ENCODE data around the gene DCLK2.
"Not testable (repeated sequence)": the region's sequence is repeated elsewhere in the genome, so short reads cannot be mapped to it uniquely, and the experiment has no call there.

DCLK2 gene

GRCh38 chr4:150182794-150183193 is 104.5 kb downstream of the DCLK2 start:
- Histone ChIP-seq H3K4me3 (ENCODE audit: insufficient read depth in 1 of 2, low read depth in 1 of 2, low read length in 2 of 2) (no peak overlapping the region), H3K79me1 (replicated peaks; ENCODE audit: low read length, poor library complexity, severe bottlenecking) (peaks cover 4% of the 10 kb centered on the region), H3K9ac (ENCODE audit: low read length) (no peak overlapping the region), H3K9me3 (ENCODE audit: control insufficient read depth, low read length) (no peaks in the 10 kb centered on the region), H2BK15ac (ENCODE audit: low read depth, poor library complexity, severe bottlenecking) (no peak overlapping the region), H3K27ac (ENCODE audit: low read length, poor library complexity, severe bottlenecking) (no peak overlapping the region), H3K4me2 (ENCODE audit: low read length, poor library complexity, severe bottlenecking) (no peak overlapping the region), H4K8ac (ENCODE audit: low read length) (no peak overlapping the region), H2AK5ac (ENCODE audit: low read length, severe bottlenecking) (no peak overlapping the region), H3K23ac (ENCODE audit: low read length in 2 of 2) (no peak overlapping the region), H3K4ac (ENCODE audit: low read depth in 1 of 2, low read length in 2 of 2) (no peak overlapping the region), H2BK5ac (ENCODE audit: low read depth, low read length, poor library complexity, severe bottlenecking) (no peak overlapping the region), H2AFZ (ENCODE audit: low read depth, low read length) (no peak overlapping the region), H2BK12ac (ENCODE audit: low read length in 2 of 2) (no peak overlapping the region), H3K27me3 (ENCODE audit: control insufficient read depth in 1 of 2, insufficient read depth in 1 of 2, low read length in 2 of 2) (no peaks in the 10 kb centered on the region), H2BK120ac (ENCODE audit: low read depth, low read length) (no peak overlapping the region), H3K4me1 (ENCODE audit: control insufficient read depth, insufficient read depth, low read depth, low read length) (no peaks in the 10 kb centered on the region), H4K91ac (ENCODE audit: low read length) (no peak overlapping the region), H3K14ac (ENCODE audit: low read length in 2 of 2) (no peak overlapping the region), H3K18ac (ENCODE audit: low read depth in 1 of 2, low read length in 2 of 2) (no peak overlapping the region), H3K36me3 (ENCODE audit: control insufficient read depth in 1 of 2, insufficient read depth in 2 of 2, low read depth in 1 of 2, low read length in 2 of 2) (no peaks in the 10 kb centered on the region)
- 100% methylated on average over 1 of the region's 2 CpGs for WGBS
- no peak for DNase-seq

GRCh38 chr4:150185033-150185432 is 106.8 kb downstream of the DCLK2 start:
- not testable (repeated sequence) for H2AFZ ChIP-seq (ENCODE audit: low read depth, low read length); H3K9me3 ChIP-seq (ENCODE audit: control insufficient read depth, low read length); H3K4ac ChIP-seq (ENCODE audit: low read depth in 1 of 2, low read length in 2 of 2); H3K27ac ChIP-seq (ENCODE audit: low read length, poor library complexity, severe bottlenecking); H2BK5ac ChIP-seq (ENCODE audit: low read depth, low read length, poor library complexity, severe bottlenecking); H2BK120ac ChIP-seq (ENCODE audit: low read depth, low read length); H2BK15ac ChIP-seq (ENCODE audit: low read depth, poor library complexity, severe bottlenecking); H2AK5ac ChIP-seq (ENCODE audit: low read length, severe bottlenecking); H3K4me1 ChIP-seq (ENCODE audit: control insufficient read depth, insufficient read depth, low read depth, low read length); H2BK12ac ChIP-seq (ENCODE audit: low read length in 2 of 2); H3K4me3 ChIP-seq (ENCODE audit: insufficient read depth in 1 of 2, low read depth in 1 of 2, low read length in 2 of 2); H4K91ac ChIP-seq (ENCODE audit: low read length); H3K9ac ChIP-seq (ENCODE audit: low read length); H4K8ac ChIP-seq (ENCODE audit: low read length); H3K27me3 ChIP-seq (ENCODE audit: control insufficient read depth in 1 of 2, insufficient read depth in 1 of 2, low read length in 2 of 2); H3K14ac ChIP-seq (ENCODE audit: low read length in 2 of 2); H3K36me3 ChIP-seq (ENCODE audit: control insufficient read depth in 1 of 2, insufficient read depth in 2 of 2, low read depth in 1 of 2, low read length in 2 of 2); H3K79me1 ChIP-seq (replicated peaks; ENCODE audit: low read length, poor library complexity, severe bottlenecking); H3K23ac ChIP-seq (ENCODE audit: low read length in 2 of 2); H3K4me2 ChIP-seq (ENCODE audit: low read length, poor library complexity, severe bottlenecking); DNase-seq
- peak overlapping the region in 1 of 2 experiments; percentile 34 for H3K18ac ChIP-seq (ENCODE audit: low read depth in 1 of 2, low read length in 2 of 2)
- WGBS, result 78% methylated on average over 1 of the region's 4 CpGs

- Histone ChIP-seq H2BK12ac (ENCODE audit: low read length in 2 of 2) (no peak overlapping the region), H3K14ac (ENCODE audit: low read length in 2 of 2) (no peak overlapping the region), H2AK5ac (ENCODE audit: low read length, severe bottlenecking) (no peak overlapping the region), H4K8ac (ENCODE audit: low read length) (no peak overlapping the region), H3K27ac (ENCODE audit: low read length, poor library complexity, severe bottlenecking) (no peak overlapping the region), H3K23ac (ENCODE audit: low read length in 2 of 2) (no peak overlapping the region), H2BK15ac (ENCODE audit: low read depth, poor library complexity, severe bottlenecking) (no peak overlapping the region), H3K4me2 (ENCODE audit: low read length, poor library complexity, severe bottlenecking) (no peak overlapping the region), H3K18ac (ENCODE audit: low read depth in 1 of 2, low read length in 2 of 2) (no peak overlapping the region), H3K9me3 (ENCODE audit: control insufficient read depth, low read length) (no peaks in the 10 kb centered on the region), H2BK5ac (ENCODE audit: low read depth, low read length, poor library complexity, severe bottlenecking) (no peak overlapping the region), H4K91ac (ENCODE audit: low read length) (no peak overlapping the region), H3K4me3 (ENCODE audit: insufficient read depth in 1 of 2, low read depth in 1 of 2, low read length in 2 of 2) (no peak overlapping the region), H3K4me1 (ENCODE audit: control insufficient read depth, insufficient read depth, low read depth, low read length) (no peaks in the 10 kb centered on the region), H3K4ac (ENCODE audit: low read depth in 1 of 2, low read length in 2 of 2) (no peak overlapping the region), H3K79me1 (replicated peaks; ENCODE audit: low read length, poor library complexity, severe bottlenecking) (peaks cover 4% of the 10 kb centered on the region), H2BK120ac (ENCODE audit: low read depth, low read length) (no peak overlapping the region), H2AFZ (ENCODE audit: low read depth, low read length) (no peak overlapping the region), H3K36me3 (ENCODE audit: control insufficient read depth in 1 of 2, insufficient read depth in 2 of 2, low read depth in 1 of 2, low read length in 2 of 2) (no peaks in the 10 kb centered on the region), H3K9ac (ENCODE audit: low read length) (no peak overlapping the region), H3K27me3 (ENCODE audit: control insufficient read depth in 1 of 2, insufficient read depth in 1 of 2, low read length in 2 of 2) (no peaks in the 10 kb centered on the region)
- no peak for DNase-seq
- 97% methylated on average over 2 of the region's 3 CpGs for WGBS
Observed at GRCh38 chr4:150192986-150193385, 114.7 kb downstream of the DCLK2 start.

- not testable (repeated sequence) for H3K79me1 ChIP-seq (replicated peaks; ENCODE audit: low read length, poor library complexity, severe bottlenecking); H3K23ac ChIP-seq (ENCODE audit: low read length in 2 of 2); H3K4me3 ChIP-seq (ENCODE audit: insufficient read depth in 1 of 2, low read depth in 1 of 2, low read length in 2 of 2); H3K27me3 ChIP-seq (ENCODE audit: control insufficient read depth in 1 of 2, insufficient read depth in 1 of 2, low read length in 2 of 2); H3K14ac ChIP-seq (ENCODE audit: low read length in 2 of 2); H3K4me1 ChIP-seq (ENCODE audit: control insufficient read depth, insufficient read depth, low read depth, low read length); H3K27ac ChIP-seq (ENCODE audit: low read length, poor library complexity, severe bottlenecking); H3K4me2 ChIP-seq (ENCODE audit: low read length, poor library complexity, severe bottlenecking); H2BK120ac ChIP-seq (ENCODE audit: low read depth, low read length); H2AFZ ChIP-seq (ENCODE audit: low read depth, low read length); H2BK5ac ChIP-seq (ENCODE audit: low read depth, low read length, poor library complexity, severe bottlenecking); H2BK12ac ChIP-seq (ENCODE audit: low read length in 2 of 2); H3K9me3 ChIP-seq (ENCODE audit: control insufficient read depth, low read length); H3K4ac ChIP-seq (ENCODE audit: low read depth in 1 of 2, low read length in 2 of 2); DNase-seq; H3K9ac ChIP-seq (ENCODE audit: low read length); H4K91ac ChIP-seq (ENCODE audit: low read length); H3K18ac ChIP-seq (ENCODE audit: low read depth in 1 of 2, low read length in 2 of 2); H2BK15ac ChIP-seq (ENCODE audit: low read depth, poor library complexity, severe bottlenecking); H3K36me3 ChIP-seq (ENCODE audit: control insufficient read depth in 1 of 2, insufficient read depth in 2 of 2, low read depth in 1 of 2, low read length in 2 of 2); H2AK5ac ChIP-seq (ENCODE audit: low read length, severe bottlenecking); H4K8ac ChIP-seq (ENCODE audit: low read length)
- 93% methylated on average over 1 of the region's 4 CpGs for WGBS
Observed at GRCh38 chr4:150197256-150197655, 119.0 kb downstream of the DCLK2 start.
